SU-DHL-6 (cell line): Measurements from ENCODE around the gene PADI4.

Experiments used
- H2AFZ ChIP-seq: fragments of 200-600 bp; sonication (generic); 2 replicates; pipeline ENCODE4 v1.6.1; 2014; ENCODE audit warnings: low read depth, mild to moderate bottlenecking, moderate library complexity, mixed read lengths, antibody characterized with exemption, low read length; ENCODE audit not compliant: severe bottlenecking
- H3F3A ChIP-seq: fragments of 200-600 bp; shearing (Covaris generic); 2 replicates; pipeline ENCODE4 v1.6.0; 2016; ENCODE audit warnings: antibody characterized with exemption, mild to moderate bottlenecking; ENCODE audit not compliant: insufficient read depth
- H3K27ac ChIP-seq: fragments of 200-600 bp; sonication (generic); 2 replicates; pipeline ENCODE4 v1.5.1; 2016; ENCODE audit warnings: low read depth, mild to moderate bottlenecking, low read length, moderate library complexity, mixed read lengths
- H3K27me3 ChIP-seq: fragments of 200-600 bp; sonication (generic), shearing (Covaris generic); 2 replicates; pipeline ENCODE4 v1.6.0; 2014; ENCODE audit warnings: mild to moderate bottlenecking, low read length
- H3K36me3 ChIP-seq: fragments of 200-600 bp; sonication (generic); 2 replicates; pipeline ENCODE4 v1.6.1; 2014; ENCODE audit warnings: mild to moderate bottlenecking, low read length, mixed read lengths
- H3K4me2 ChIP-seq: fragments of 300-600, 200-600 bp; shearing (Covaris generic), sonication (generic); 2 replicates; pipeline ENCODE4 v1.6.0; 2014; ENCODE audit warnings: low read length, low read depth, mild to moderate bottlenecking; ENCODE audit not compliant: poor library complexity, severe bottlenecking
- H3K4me3 ChIP-seq: fragments of 200-600 bp; sonication (generic); 2 replicates; pipeline ENCODE4 v1.5.1; 2014; ENCODE audit warnings: antibody characterized with exemption, low read length, mild to moderate bottlenecking, mixed read lengths; ENCODE audit not compliant: insufficient read depth, poor library complexity, severe bottlenecking
- H3K79me2 ChIP-seq: fragments of 200-600 bp; sonication (generic); 2 replicates; pipeline ENCODE4 v1.6.1; 2014; ENCODE audit warnings: mild to moderate bottlenecking, low read length, moderate library complexity; ENCODE audit not compliant: insufficient read depth
- H3K9ac ChIP-seq: fragments of 200-600 bp; sonication (generic); 2 replicates; pipeline ENCODE4 v1.7.0; 2014; ENCODE audit warnings: mild to moderate bottlenecking, low read length
- H3K9me2 ChIP-seq: fragments of 200-600 bp; sonication (generic); replicated peaks from 2 replicates; pipeline ENCODE4 v1.6.1; 2014; ENCODE audit warnings: low read length; ENCODE audit not compliant: insufficient read depth
- H3K9me3 ChIP-seq: fragments of 200-600 bp; sonication (generic); 2 replicates; pipeline ENCODE4 v1.6.1; 2014; ENCODE audit warnings: low read length, mixed read lengths; ENCODE audit not compliant: insufficient read depth
- H4K20me1 ChIP-seq: fragments of 200-600 bp; sonication (generic); 2 replicates; pipeline ENCODE4 v1.6.1; 2014; ENCODE audit warnings: low read depth, mild to moderate bottlenecking, antibody characterized with exemption, low read length, moderate library complexity, mixed read lengths
- CTCF ChIP-seq: fragments of 200-600 bp; sonication (generic); IDR thresholded peaks from one replicate; pipeline ENCODE4 v1.5.1; 2017; ENCODE audit warnings: antibody characterized with exemption, mild to moderate bottlenecking, low read length, moderate library complexity; ENCODE audit not compliant: insufficient read depth, poor library complexity, severe bottlenecking
- EZH2phosphoT487 ChIP-seq: fragments of 200-600 bp; sonication (generic), shearing (Covaris generic); conservative IDR thresholded peaks from 2 replicates; pipeline ENCODE4 v1.6.1; 2018; ENCODE audit warnings: mild to moderate bottlenecking, antibody characterized with exemption, low read length, moderate library complexity, mixed read lengths

The PADI4 gene

GRCh38 chr1:17278996-17279830 is 28.8 kb upstream of the PADI4 start:
- no peak overlapping the region for H3K4me3 ChIP-seq
- no peak overlapping the region for H3K27ac ChIP-seq
- H3K9me3 ChIP-seq: no peaks in the 10 kb centered on the region
- no peak for TF ChIP-seq CTCF
- no peak for TF ChIP-seq EZH2phosphoT487
- H3K27me3 ChIP-seq: no peaks in the 10 kb centered on the region; the same call in 1 of the 2 replicates
- H2AFZ ChIP-seq: no peak overlapping the region
- H3F3A ChIP-seq: no peaks in the 10 kb centered on the region
- no peak overlapping the region for H3K4me2 ChIP-seq
- H4K20me1 ChIP-seq: no peaks in the 10 kb centered on the region
- no peaks in the 10 kb centered on the region for H3K79me2 ChIP-seq
- H3K36me3 ChIP-seq: no peaks in the 10 kb centered on the region
- no peaks in the 10 kb centered on the region for H3K9me2 ChIP-seq
- no peak overlapping the region for H3K9ac ChIP-seq

- Histone ChIP-seq H3K79me2 (no peaks in the 10 kb centered on the region), H3K27ac (no peak overlapping the region), H3K9me3 (no peaks in the 10 kb centered on the region), H4K20me1 (no peaks in the 10 kb centered on the region), H2AFZ (no peak overlapping the region), H3K4me2 (no peak overlapping the region), H3K4me3 (no peak overlapping the region), H3K9me2 (no peaks in the 10 kb centered on the region), H3K27me3 (no peaks in the 10 kb centered on the region; the same call in 1 of the 2 replicates), H3K9ac (no peak overlapping the region), H3K36me3 (no peaks in the 10 kb centered on the region), H3F3A (no peaks in the 10 kb centered on the region)
- TF ChIP-seq CTCF: no peak
- no peak for TF ChIP-seq EZH2phosphoT487
Measured at GRCh38 chr1:17280436-17280835, 27.6 kb upstream of the PADI4 start.

GRCh38 chr1:17280894-17281293 is 27.1 kb upstream of the PADI4 start:
- TF ChIP-seq CTCF: no peak
- TF ChIP-seq EZH2phosphoT487: no peak
- H3K9me2 ChIP-seq: no peaks in the 10 kb centered on the region
- no peak overlapping the region for H3K9ac ChIP-seq
- H3K27me3 ChIP-seq: no peaks in the 10 kb centered on the region
- no peak overlapping the region for H2AFZ ChIP-seq
- H4K20me1 ChIP-seq: no peaks in the 10 kb centered on the region
- H3F3A ChIP-seq: no peaks in the 10 kb centered on the region
- no peaks in the 10 kb centered on the region for H3K36me3 ChIP-seq
- H3K27ac ChIP-seq: no peak overlapping the region
- no peaks in the 10 kb centered on the region for H3K9me3 ChIP-seq
- H3K79me2 ChIP-seq: no peaks in the 10 kb centered on the region
- no peak overlapping the region for H3K4me3 ChIP-seq
- H3K4me2 ChIP-seq: no peak overlapping the region
